Cardiac muscle cell (in vitro differentiated cells and primary cell): Measurements from ENCODE around the gene FSHR. TPM values are rescaled to one million over a fixed set of nuclear protein-coding genes. Genes with fewer than 3 reads are reported as not detected.

ENCODE experiments used
- DNase-seq, 2 donors: peaks; one replicate each; pipeline versions ENCODE4 v3.0.0 to v3.0.0-alpha.2; 2010 to 2017; ENCODE audit warnings: low read depth in 1 of 2, low spot score in 1 of 2
- H3K27ac ChIP-seq: fragments of 200-600 bp; sonication (generic); 2 replicates; pipeline ENCODE4 v1.5.1; 2016
- H3K27me3 ChIP-seq: fragments of 200-600 bp; sonication (generic); 2 replicates; pipeline ENCODE4 v1.6.0; 2016; ENCODE audit warnings: control low read depth
- H3K36me3 ChIP-seq: fragments of 200-600 bp; sonication (generic); 2 replicates; pipeline ENCODE4 v1.5.1; 2016; ENCODE audit warnings: control low read depth
- H3K4me1 ChIP-seq: fragments of 200-600 bp; sonication (generic); 2 replicates; pipeline ENCODE4 v1.8.1; 2017; ENCODE audit warnings: low read depth, mild to moderate bottlenecking, mixed run types
- H3K4me3 ChIP-seq: fragments of 200-600 bp; sonication (generic); 2 replicates; pipeline ENCODE4 v1.5.1; 2016; ENCODE audit warnings: mild to moderate bottlenecking
- H3K9me3 ChIP-seq: fragments of 200-600 bp; sonication (generic); 2 replicates; pipeline ENCODE4 v1.5.1; 2017; ENCODE audit warnings: low read depth, mild to moderate bottlenecking, control low read depth
- polyA plus RNA-seq: library from polyadenylated mRNA; unstranded; fragments of >200 nt; fragmentation: Nextera tagmentation; extraction: Ambion mirVana; gene quantifications from 2 replicates; pipeline ENCODE4 v1.2.1, GENCODE V29; 2016
- total RNA-seq: library from RNA; depleted of rRNA; stranded (reverse); fragments of >200 nt; gene quantifications from 2 replicates; pipeline ENCODE4 v1.2.3, GENCODE V29; 2016
- TF ChIP-seq, protein P1 (sequence below): IDR thresholded peaks from 2 replicates; pipeline ENCODE4 v1.5.1; 2012; ENCODE audit warnings: low read depth, mild to moderate bottlenecking, low read length

FSHR gene
- total and polyA plus RNA-seq, 2 experiments from 2014 or later, result 0.95 to 2.2 TPM

DNA sequence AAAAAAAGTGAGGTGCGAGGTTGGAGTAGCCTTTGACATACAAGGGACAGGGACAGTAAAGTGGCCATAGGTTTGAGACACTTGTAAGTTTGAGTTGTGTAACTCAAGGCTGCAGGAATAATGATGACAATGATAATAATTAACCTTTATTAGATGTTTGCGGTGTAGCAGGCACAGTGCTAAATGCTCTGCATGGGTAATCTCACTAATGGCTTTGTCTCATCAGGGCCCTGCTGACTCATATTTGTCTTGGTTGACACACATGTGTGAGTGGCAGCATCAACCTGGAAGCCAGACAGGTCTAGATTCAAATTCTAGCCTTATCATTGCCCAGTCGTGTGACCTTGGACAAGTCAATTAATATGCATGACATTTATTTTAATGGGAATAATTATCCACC lies 126.2 kb downstream of the FSHR start:
- peaks cover 4% of the 10 kb centered on the region for H3K4me1 ChIP-seq
- TF ChIP-seq, protein P1, sequence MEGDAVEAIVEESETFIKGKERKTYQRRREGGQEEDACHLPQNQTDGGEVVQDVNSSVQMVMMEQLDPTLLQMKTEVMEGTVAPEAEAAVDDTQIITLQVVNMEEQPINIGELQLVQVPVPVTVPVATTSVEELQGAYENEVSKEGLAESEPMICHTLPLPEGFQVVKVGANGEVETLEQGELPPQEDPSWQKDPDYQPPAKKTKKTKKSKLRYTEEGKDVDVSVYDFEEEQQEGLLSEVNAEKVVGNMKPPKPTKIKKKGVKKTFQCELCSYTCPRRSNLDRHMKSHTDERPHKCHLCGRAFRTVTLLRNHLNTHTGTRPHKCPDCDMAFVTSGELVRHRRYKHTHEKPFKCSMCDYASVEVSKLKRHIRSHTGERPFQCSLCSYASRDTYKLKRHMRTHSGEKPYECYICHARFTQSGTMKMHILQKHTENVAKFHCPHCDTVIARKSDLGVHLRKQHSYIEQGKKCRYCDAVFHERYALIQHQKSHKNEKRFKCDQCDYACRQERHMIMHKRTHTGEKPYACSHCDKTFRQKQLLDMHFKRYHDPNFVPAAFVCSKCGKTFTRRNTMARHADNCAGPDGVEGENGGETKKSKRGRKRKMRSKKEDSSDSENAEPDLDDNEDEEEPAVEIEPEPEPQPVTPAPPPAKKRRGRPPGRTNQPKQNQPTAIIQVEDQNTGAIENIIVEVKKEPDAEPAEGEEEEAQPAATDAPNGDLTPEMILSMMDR, result no peak
- no peaks in the 10 kb centered on the region for H3K27me3 ChIP-seq

GRCh38 chr2:49026706-49027105 lies 127.6 kb downstream of the FSHR start:
- no peak for DNase-seq
- no peak overlapping the region for H3K27ac ChIP-seq
- H3K9me3 ChIP-seq, result no peaks in the 10 kb centered on the region
- no peaks in the 10 kb centered on the region for H3K4me1 ChIP-seq
- H3K4me3 ChIP-seq, result no peak overlapping the region
- H3K27me3 ChIP-seq, result no peaks in the 10 kb centered on the region
- no peaks in the 10 kb centered on the region for H3K36me3 ChIP-seq
- TF ChIP-seq, protein P1, result no peak

More for the DNA sequence above, 126.2 kb downstream of the FSHR start:
- no peak for DNase-seq
- Histone ChIP-seq H3K36me3 (no peaks in the 10 kb centered on the region), H3K27ac (no peak overlapping the region), H3K4me3 (no peak overlapping the region), H3K9me3 (no peaks in the 10 kb centered on the region)

- TF ChIP-seq, protein P1, result no peak
- H3K27me3 ChIP-seq, result no peaks in the 10 kb centered on the region
- peak in 1 of 2 donors; percentile 28 for DNase-seq
- peak overlapping the region; percentile 60 for H3K27ac ChIP-seq
- H3K9me3 ChIP-seq, result no peaks in the 10 kb centered on the region
- peaks cover 8% of the 10 kb centered on the region for H3K4me1 ChIP-seq
- no peaks in the 10 kb centered on the region for H3K36me3 ChIP-seq
- no peak overlapping the region for H3K4me3 ChIP-seq
Observed at GRCh38 chr2:49021271-49021670, 133.0 kb downstream of the FSHR start.

DNA sequence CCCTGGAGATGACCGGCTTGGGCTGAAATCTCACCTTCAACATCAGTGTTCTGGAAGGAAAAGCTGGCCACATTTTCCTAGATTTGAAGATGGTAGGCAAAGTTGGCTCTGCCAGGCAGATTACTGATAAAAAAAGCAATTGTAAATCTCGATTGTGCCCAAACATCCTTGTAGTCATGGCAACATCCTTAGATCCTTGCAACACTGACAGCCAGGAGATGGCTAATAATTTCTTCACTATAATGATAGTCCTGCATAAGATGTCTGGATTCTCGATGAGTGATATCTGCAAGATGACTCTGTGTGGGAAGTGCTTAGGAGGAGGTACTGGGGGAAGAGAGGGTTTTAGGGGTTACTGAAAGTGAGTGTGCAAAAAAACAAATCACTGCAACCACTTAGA lies 149.1 kb downstream of the FSHR start:
- Histone ChIP-seq H3K27ac (no peak overlapping the region), H3K4me1 (no peaks in the 10 kb centered on the region), H3K27me3 (no peaks in the 10 kb centered on the region), H3K9me3 (no peaks in the 10 kb centered on the region), H3K36me3 (no peaks in the 10 kb centered on the region), H3K4me3 (no peak overlapping the region)
- TF ChIP-seq, protein P1, result no peak
- no peak for DNase-seq

- Histone ChIP-seq H3K4me3 (no peak overlapping the region), H3K4me1 (no peaks in the 10 kb centered on the region), H3K36me3 (no peaks in the 10 kb centered on the region), H3K27me3 (no peaks in the 10 kb centered on the region), H3K27ac (no peak overlapping the region), H3K9me3 (no peaks in the 10 kb centered on the region)
- no peak for DNase-seq
- TF ChIP-seq, protein P1, result no peak
Observed at GRCh38 chr2:49004036-49004626, 150.2 kb downstream of the FSHR start.
